Activated CD8-positive, alpha-beta T cell treated with anti-CD3 and anti-CD28 coated beads, Interleukin-2, amount 10 ng/mL, durations not matched to agents 7 days and 5 days (primary cell): ENCODE results near the gene KIRREL2. TPM values are rescaled to one million over a fixed set of nuclear protein-coding genes. Genes with fewer than 3 reads are reported as not detected.

Experiments
- ATAC-seq: fragments of 150-1000 bp; cut with Tn5 transposase; one replicate; pipeline ENCODE4 v1.10.0; 2021; ENCODE audit warnings: moderate library complexity
- CTCF ChIA-PET: fragments of 350-600 bp; sonication (Branson Sonifier 250); formaldehyde crosslinking; loops from one replicate; lab custom pipeline; 2021; ENCODE audit warnings: antibody characterized with exemption; lab: Charles Lee
- POLR2A ChIA-PET: fragments of 350-600 bp; sonication (Branson Sonifier 250); formaldehyde crosslinking; loops from one replicate; lab custom pipeline; 2021; ENCODE audit warnings: antibody characterized with exemption; lab: Charles Lee
- DNase-seq: peaks from one replicate; pipeline ENCODE4 v3.0.0-alpha.2; 2020
- H3K27ac Mint-ChIP-seq: one replicate; pipeline ENCODE4 v1.8.0; 2021; ENCODE audit warnings: mild to moderate bottlenecking, mixed read lengths
- H3K27me3 Mint-ChIP-seq: one replicate; pipeline ENCODE4 v1.8.0; 2021; ENCODE audit warnings: low read depth, mixed read lengths
- H3K36me3 Mint-ChIP-seq: one replicate; pipeline ENCODE4 v1.8.0; 2021; ENCODE audit warnings: low read depth, mixed read lengths
- H3K4me1 Mint-ChIP-seq: one replicate; pipeline ENCODE4 v1.8.0; 2021; ENCODE audit warnings: low read depth, mixed read lengths
- H3K4me3 Mint-ChIP-seq: one replicate; pipeline ENCODE4 v1.8.0; 2021; ENCODE audit warnings: mild to moderate bottlenecking, mixed read lengths
- H3K9me3 Mint-ChIP-seq: one replicate; pipeline ENCODE4 v1.8.0; 2022; ENCODE audit warnings: mixed read lengths; ENCODE audit not compliant: insufficient read depth
- total RNA-seq, 2 experiments: library from RNA; stranded (reverse); gene quantifications; one replicate each; pipeline ENCODE4 v1.2.3, GENCODE V29; 2021

Gene KIRREL2
- total RNA-seq: 1 to 10 TPM; 1.9 to 2.2 TPM

- Mint-ChIP-seq H3K9me3 (no peaks in the 10 kb centered on the region), H3K27ac (no peak within 1 kb of the TSS), H3K36me3 (no peaks in the 10 kb centered on the region), H3K4me3 (peak within 1 kb of the TSS; percentile 76), H3K27me3 (peaks cover 54% of the 10 kb centered on the region), H3K4me1 (peaks cover 9% of the 10 kb centered on the region)
- POLR2A ChIA-PET: interaction anchor here (2.1 kb wide), 1 partner anchor 13 kb away, joined by 6 read pairs; the partner anchor contains the start of gene APLP1
- DNase-seq: peak; percentile 35
- CTCF ChIA-PET: interaction anchor here (1.5 kb wide), 1 partner anchor 75 kb away, joined by 4 read pairs; no protein-coding TSS in a partner anchor
- ATAC-seq: peak; percentile 83
These were observed at the start of gene KIRREL2 for GRCh38 chr19:35856546-35857149. Gene KIRREL2, plus strand, starts transcription at chr19:35856911. Its CDS starts 209 bp downstream, at chr19:35857120.

- no peak overlapping the region for H3K4me3 Mint-ChIP-seq
These were observed 49.1 kb upstream of the KIRREL2 start for GRCh38 chr19:35807633-35808032.

GRCh38 chr19:35811317-35812219 lies 45.1 kb upstream of the KIRREL2 start:
- Mint-ChIP-seq H3K4me1 (no peaks in the 10 kb centered on the region), H3K27me3 (no peaks in the 10 kb centered on the region), H3K4me3 (no peak overlapping the region), H3K36me3 (no peaks in the 10 kb centered on the region), H3K9me3 (no peaks in the 10 kb centered on the region), H3K27ac (no peak overlapping the region)
- DNase-seq (no peak), ATAC-seq (no peak)
- ChIA-PET CTCF (no interaction called here), POLR2A (no interaction called here)

More at GRCh38 chr19:35807633-35808032, 49.1 kb upstream of the KIRREL2 start:
- H3K27ac Mint-ChIP-seq: no peak overlapping the region
- no peaks in the 10 kb centered on the region for H3K9me3 Mint-ChIP-seq
- ATAC-seq: no peak
- POLR2A ChIA-PET: no interaction called here
- no peaks in the 10 kb centered on the region for H3K27me3 Mint-ChIP-seq
- peaks cover 12% of the 10 kb centered on the region for H3K4me1 Mint-ChIP-seq
- CTCF ChIA-PET: no interaction called here
- no peak for DNase-seq
- no peaks in the 10 kb centered on the region for H3K36me3 Mint-ChIP-seq

GRCh38 chr19:35812220-35813042 lies 44.3 kb upstream of the KIRREL2 start, which contains the start of gene PRODH2:
Gene PRODH2, minus strand, starts transcription at chr19:35812845. Its CDS starts 40 bp downstream, at chr19:35812805.
- H3K36me3 Mint-ChIP-seq: no peaks in the 10 kb centered on the region
- POLR2A ChIA-PET: no interaction called here
- DNase-seq: no peak
- H3K4me1 Mint-ChIP-seq: no peaks in the 10 kb centered on the region
- CTCF ChIA-PET: no interaction called here
- H3K9me3 Mint-ChIP-seq: no peaks in the 10 kb centered on the region
- H3K4me3 Mint-ChIP-seq: no peak within 1 kb of the TSS
- ATAC-seq: no peak
- H3K27ac Mint-ChIP-seq: no peak within 1 kb of the TSS
- no peaks in the 10 kb centered on the region for H3K27me3 Mint-ChIP-seq

GRCh38 chr19:35813043-35813890 lies 43.4 kb upstream of the KIRREL2 start:
- Mint-ChIP-seq H3K9me3 (no peaks in the 10 kb centered on the region), H3K27me3 (peaks cover 1% of the 10 kb centered on the region), H3K27ac (no peak overlapping the region), H3K36me3 (no peaks in the 10 kb centered on the region), H3K4me1 (no peaks in the 10 kb centered on the region), H3K4me3 (no peak overlapping the region)
- ChIA-PET POLR2A (no interaction called here), CTCF (no interaction called here)
- no peak for ATAC-seq
- no peak for DNase-seq

- Mint-ChIP-seq H3K36me3 (no peaks in the 10 kb centered on the region), H3K4me1 (peaks cover 7% of the 10 kb centered on the region), H3K4me3 (no peak overlapping the region), H3K27ac (no peak overlapping the region), H3K27me3 (peaks cover 4% of the 10 kb centered on the region), H3K9me3 (no peaks in the 10 kb centered on the region)
- ChIA-PET POLR2A (interaction anchor here (0.6 kb wide), 1 partner anchor 43 kb away, joined by 3 read pairs; no protein-coding TSS in a partner anchor), CTCF (no interaction called here)
- ATAC-seq (no peak), DNase-seq (no peak)
These were observed 40.4 kb upstream of the KIRREL2 start for GRCh38 chr19:35816262-35816661.

GRCh38 chr19:35816846-35817245 lies 39.9 kb upstream of the KIRREL2 start:
- peaks cover 7% of the 10 kb centered on the region for H3K4me1 Mint-ChIP-seq
- no peak overlapping the region for H3K4me3 Mint-ChIP-seq
- ATAC-seq (no peak), DNase-seq (no peak)
- no peak overlapping the region for H3K27ac Mint-ChIP-seq
- no peaks in the 10 kb centered on the region for H3K9me3 Mint-ChIP-seq
- H3K27me3 Mint-ChIP-seq: peaks cover 4% of the 10 kb centered on the region
- no peaks in the 10 kb centered on the region for H3K36me3 Mint-ChIP-seq
- POLR2A ChIA-PET: no interaction called here
- CTCF ChIA-PET: interaction anchor here (1.3 kb wide), 1 partner anchor 122 kb away, joined by 3 read pairs; no protein-coding TSS in a partner anchor

- Mint-ChIP-seq H3K27me3 (peaks cover 4% of the 10 kb centered on the region), H3K4me1 (peaks cover 7% of the 10 kb centered on the region), H3K27ac (no peak overlapping the region), H3K9me3 (no peaks in the 10 kb centered on the region), H3K4me3 (no peak overlapping the region), H3K36me3 (no peaks in the 10 kb centered on the region)
- CTCF ChIA-PET: interaction anchor here (1.2 to 1.5 kb wide), 2 partner anchors 124 to 158 kb away, joined by 3 to 13 read pairs; no protein-coding TSS in a partner anchor
- no peak for DNase-seq
- ATAC-seq: no peak
- POLR2A ChIA-PET: no interaction called here
These were observed 38.3 kb upstream of the KIRREL2 start for GRCh38 chr19:35818445-35818844.

- ChIA-PET POLR2A (interaction anchor here (0.7 kb wide), 1 partner anchor 58 kb away, joined by 4 read pairs; no protein-coding TSS in a partner anchor), CTCF (no interaction called here)
- no peak for ATAC-seq
- Mint-ChIP-seq H3K27ac (no peak overlapping the region), H3K27me3 (peaks cover 7% of the 10 kb centered on the region), H3K36me3 (no peaks in the 10 kb centered on the region), H3K9me3 (no peaks in the 10 kb centered on the region), H3K4me3 (no peak overlapping the region), H3K4me1 (peaks cover 7% of the 10 kb centered on the region)
- no peak for DNase-seq
These were observed 34.1 kb upstream of the KIRREL2 start for GRCh38 chr19:35822579-35822978.

GRCh38 chr19:35824150-35824549 lies 32.6 kb upstream of the KIRREL2 start:
- POLR2A ChIA-PET: no interaction called here
- no peak overlapping the region for H3K4me3 Mint-ChIP-seq
- H3K27ac Mint-ChIP-seq: no peak overlapping the region
- no peak for ATAC-seq
- no peak for DNase-seq
- H3K4me1 Mint-ChIP-seq: peaks cover 10% of the 10 kb centered on the region
- H3K27me3 Mint-ChIP-seq: peaks cover 8% of the 10 kb centered on the region
- no peaks in the 10 kb centered on the region for H3K9me3 Mint-ChIP-seq
- CTCF ChIA-PET: no interaction called here
- H3K36me3 Mint-ChIP-seq: no peaks in the 10 kb centered on the region
